ENCODE results near the gene EEPD1.

EEPD1 gene

GRCh38 chr7:36181668-36182067 lies 28.6 kb downstream of the EEPD1 start:
- in situ Hi-C loops (cut with HindIII; ENCODE audit: low sequenced_read_pairs): no loop called here
- DNase-seq (ENCODE audit: low read depth): no peak
- TF ChIP-seq CTCF (IDR thresholded peaks at IDR 0.05; ENCODE audit: low read depth, low read length, missing control alignments): no peak
- no peak overlapping the region for H3K4me3 ChIP-seq (ENCODE audit: low read depth, low read length)

- no peak for DNase-seq (ENCODE audit: low read depth)
- no peak overlapping the region for H3K4me3 ChIP-seq (ENCODE audit: low read depth, low read length)
- no peak for TF ChIP-seq CTCF (IDR thresholded peaks at IDR 0.05; ENCODE audit: low read depth, low read length, missing control alignments)
- in situ Hi-C loops (cut with HindIII; ENCODE audit: low sequenced_read_pairs): no loop called here
Observed at GRCh38 chr7:36182854-36183604, 30.0 kb downstream of the EEPD1 start.

GRCh38 chr7:36185092-36185491 lies 32.0 kb downstream of the EEPD1 start:
- DNase-seq (ENCODE audit: low read depth): no peak
- no peak overlapping the region for H3K4me3 ChIP-seq (ENCODE audit: low read depth, low read length)
- no peak for TF ChIP-seq CTCF (IDR thresholded peaks at IDR 0.05; ENCODE audit: low read depth, low read length, missing control alignments)
- in situ Hi-C loops (cut with HindIII; ENCODE audit: low sequenced_read_pairs): no loop called here

- no peak for TF ChIP-seq CTCF (IDR thresholded peaks at IDR 0.05; ENCODE audit: low read depth, low read length, missing control alignments)
- in situ Hi-C loops (cut with HindIII; ENCODE audit: low sequenced_read_pairs): no loop called here
- H3K4me3 ChIP-seq (ENCODE audit: low read depth, low read length): no peak overlapping the region
- no peak for DNase-seq (ENCODE audit: low read depth)
Observed at GRCh38 chr7:36185756-36186155, 32.7 kb downstream of the EEPD1 start.

GRCh38 chr7:36186359-36187121 lies 33.5 kb downstream of the EEPD1 start:
- in situ Hi-C loops (cut with HindIII; ENCODE audit: low sequenced_read_pairs): no loop called here
- no peak for DNase-seq (ENCODE audit: low read depth)
- H3K4me3 ChIP-seq (ENCODE audit: low read depth, low read length): no peak overlapping the region
- TF ChIP-seq CTCF (IDR thresholded peaks at IDR 0.05; ENCODE audit: low read depth, low read length, missing control alignments): no peak

GRCh38 chr7:36188266-36188665 lies 35.2 kb downstream of the EEPD1 start:
- no peak for DNase-seq (ENCODE audit: low read depth)
- in situ Hi-C loops (cut with HindIII; ENCODE audit: low sequenced_read_pairs): no loop called here
- no peak overlapping the region for H3K4me3 ChIP-seq (ENCODE audit: low read depth, low read length)
- no peak for TF ChIP-seq CTCF (IDR thresholded peaks at IDR 0.05; ENCODE audit: low read depth, low read length, missing control alignments)
